Stimulated activated CD4-positive, alpha-beta T cell treated with anti-CD3 and anti-CD28 coated beads, TNF-alpha, amount 100 ng/mL, for 48 hours (primary cell): ENCODE results near the gene COL27A1.
"Not testable (repeated sequence)": the region's sequence is repeated elsewhere in the genome, so short reads cannot be mapped to it uniquely, and the experiment has no call there.

ENCODE experiments used
- DNase-seq, 3 donors: peaks; one replicate each; pipeline ENCODE4 v3.0.0-alpha.2; 2020; ENCODE audit warnings: low read depth in 3 of 3

Gene COL27A1

GRCh38 chr9:114123031-114123977, 32.0 kb upstream of the COL27A1 start:
- DNase-seq = no peak

DNA sequence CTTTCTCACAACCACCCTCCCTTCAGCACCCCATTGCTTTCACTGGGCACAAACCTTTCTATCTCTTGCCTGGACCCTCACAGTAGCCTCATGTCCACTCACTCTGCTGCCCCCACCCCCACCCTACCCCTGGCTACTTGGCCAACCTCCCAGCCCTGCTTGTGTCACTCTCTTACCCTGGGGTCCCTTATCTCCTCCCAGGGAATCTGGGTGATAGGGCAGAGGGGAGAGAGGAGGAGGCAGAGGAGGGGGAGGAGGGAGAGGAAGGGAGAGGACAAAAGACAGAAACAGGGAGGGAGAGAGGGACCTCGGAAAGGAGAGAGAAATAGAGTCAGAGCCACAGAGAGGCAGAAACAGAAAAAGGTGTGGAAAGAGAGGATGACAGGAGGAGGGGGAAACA, 31.2 kb upstream of the COL27A1 start:
- no peak for DNase-seq

DNA sequence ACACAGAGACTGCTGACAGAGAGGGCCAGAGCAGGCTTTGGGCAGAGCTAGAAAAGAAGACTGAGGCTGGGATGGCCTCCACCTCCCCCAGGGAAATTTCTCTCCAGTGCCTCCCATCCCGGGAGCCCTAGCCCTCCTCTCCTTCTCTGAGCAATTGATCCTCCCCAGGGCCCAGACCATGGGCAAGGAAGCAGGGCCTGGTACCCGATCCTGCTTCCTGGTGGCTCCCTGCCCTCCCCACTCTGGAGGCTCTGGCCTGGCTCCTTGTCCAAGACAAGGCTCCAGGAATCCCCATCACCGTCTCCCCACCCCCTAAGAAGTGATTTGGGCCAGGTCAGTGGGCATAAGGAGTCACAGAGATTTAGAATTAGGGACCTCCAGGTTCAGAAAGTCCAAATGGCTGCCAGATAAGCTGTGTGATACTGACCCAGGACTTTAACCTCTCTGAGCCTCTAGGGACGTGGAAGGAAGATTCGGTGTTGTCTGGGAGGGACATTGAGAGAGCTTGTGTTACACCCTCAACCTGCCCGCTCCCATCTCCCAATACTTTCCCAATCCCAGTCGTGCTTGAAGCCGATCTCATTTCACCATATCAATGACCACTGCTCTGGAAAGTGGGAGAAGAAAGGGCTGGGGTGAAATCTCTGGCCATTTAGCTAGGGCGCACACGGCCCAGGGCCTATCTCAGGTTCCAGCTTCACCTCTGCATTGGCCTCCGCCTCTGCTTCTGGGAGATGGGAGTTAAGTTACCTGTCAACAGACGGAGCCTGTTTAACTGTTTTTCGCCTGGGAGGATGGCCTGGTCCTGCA, 30.5 kb upstream of the COL27A1 start:
- DNase-seq = no peak

DNA sequence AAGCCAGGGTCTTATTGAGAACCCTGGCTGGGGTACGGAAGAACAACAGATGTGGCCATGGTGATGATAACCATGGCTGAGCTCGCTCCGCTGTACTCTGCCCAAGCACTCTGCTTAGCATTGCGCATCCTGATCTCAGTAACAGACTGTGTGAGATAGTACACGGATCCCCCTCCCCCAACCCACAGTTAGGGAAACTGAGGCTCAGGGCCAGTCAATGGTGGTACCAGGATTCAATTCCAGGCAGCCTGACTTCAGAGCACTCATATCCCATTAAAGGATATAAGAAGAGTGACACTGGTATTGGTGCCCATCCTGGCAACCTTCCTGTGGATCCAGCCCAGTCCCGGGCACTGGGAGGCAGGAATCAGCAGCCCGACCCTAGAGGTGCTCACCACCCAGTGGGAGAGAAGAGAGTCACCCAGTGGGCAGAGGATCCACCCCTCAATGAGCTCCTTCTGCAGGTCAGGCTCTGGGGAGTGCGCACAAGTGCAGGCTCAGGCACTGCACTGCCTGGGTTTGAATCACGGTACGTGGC, 29.8 kb upstream of the COL27A1 start:
- DNase-seq = no peak

DNA sequence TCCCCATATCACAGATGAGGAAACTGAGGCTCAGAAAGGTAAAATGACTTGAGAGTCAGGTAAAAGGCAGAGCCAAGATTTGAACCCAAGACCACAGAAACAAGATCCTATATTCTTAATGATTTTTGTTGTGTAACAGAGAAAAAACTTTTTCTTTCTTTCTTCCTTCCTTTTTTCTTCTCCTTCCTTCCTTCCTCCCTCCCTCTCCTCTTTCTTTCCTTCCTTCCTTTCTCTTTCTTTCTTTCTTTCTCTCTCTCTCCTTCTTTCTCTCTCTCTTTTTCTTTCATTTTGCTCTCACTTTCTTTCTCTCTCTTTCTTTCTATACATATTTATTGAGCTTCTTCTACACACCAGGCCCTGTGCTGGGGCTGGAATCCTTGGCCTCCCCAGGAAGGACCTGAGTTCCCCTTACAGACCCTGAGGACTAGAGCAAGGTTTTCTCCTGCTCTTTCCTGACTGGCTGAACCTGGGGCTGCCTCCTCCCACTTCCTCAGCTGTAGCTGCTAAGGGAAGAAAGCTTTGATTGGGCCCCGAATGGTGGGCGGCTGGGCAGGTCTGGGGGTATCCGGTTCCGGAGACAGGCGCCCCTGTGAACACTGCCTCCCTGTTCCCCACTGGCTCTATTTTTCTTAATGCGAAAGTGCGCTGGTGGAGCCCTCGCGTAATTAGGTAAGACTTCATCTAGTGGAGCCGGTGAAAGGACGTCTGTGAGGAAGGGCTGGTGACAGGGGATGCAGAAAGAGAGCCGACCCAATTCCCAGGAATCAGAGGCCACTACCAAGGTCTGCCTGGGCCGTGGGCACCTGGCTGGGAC, 28.9 kb upstream of the COL27A1 start:
- no peak for DNase-seq

DNA sequence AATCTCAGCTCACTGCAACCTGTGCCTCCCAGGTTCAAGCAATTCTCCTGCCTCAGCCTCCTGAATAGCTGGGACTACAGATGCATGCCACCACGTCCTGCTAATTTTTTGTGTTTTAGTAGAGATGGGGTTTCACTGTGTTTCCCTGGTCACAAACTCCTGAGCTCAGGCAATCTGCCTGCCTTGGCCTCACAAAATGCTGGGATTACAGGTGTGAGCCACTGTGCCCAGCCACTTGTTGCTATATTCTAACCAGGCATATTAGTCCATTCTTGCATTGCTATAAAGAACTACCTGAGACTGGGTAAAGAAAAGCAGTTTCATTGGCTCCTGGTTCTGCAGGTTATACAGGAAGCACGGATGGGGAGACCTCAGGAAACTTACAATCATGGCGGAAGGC, 26.6 kb upstream of the COL27A1 start:
- not testable (repeated sequence) for DNase-seq

GRCh38 chr9:114130141-114130540, 25.2 kb upstream of the COL27A1 start:
- no peak for DNase-seq

DNA sequence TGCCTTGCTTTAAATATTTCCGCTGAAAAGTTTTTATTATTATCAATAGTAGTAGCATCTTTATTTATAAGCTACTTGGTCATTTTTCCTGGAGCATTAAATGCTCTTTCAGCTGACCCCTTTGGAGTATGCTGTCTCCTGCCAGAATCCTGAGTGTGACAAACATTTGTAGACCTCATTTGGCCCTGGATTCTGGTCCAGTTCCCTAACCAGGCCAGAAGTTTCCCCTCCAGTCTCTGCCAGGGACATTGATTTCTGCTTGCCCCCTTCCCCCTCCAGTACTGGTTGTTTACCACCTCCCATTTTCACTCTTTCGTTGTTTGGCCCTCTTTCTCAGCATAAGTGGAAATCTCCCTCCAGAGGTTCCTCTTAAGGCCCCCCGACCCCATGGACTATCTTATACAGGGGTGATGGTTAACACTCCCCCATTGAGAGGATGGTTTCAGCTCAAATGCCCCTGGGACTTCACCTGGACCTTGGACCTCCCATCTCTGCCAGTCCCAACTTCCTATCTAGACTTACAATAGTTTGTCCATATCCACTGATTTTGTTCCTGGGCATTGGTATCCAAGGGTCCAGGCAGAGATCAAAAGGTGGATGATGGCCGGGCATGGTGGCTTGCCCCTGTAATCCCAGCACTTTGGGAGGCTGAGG, 24.6 kb upstream of the COL27A1 start:
- no peak for DNase-seq

- no peak for DNase-seq
Observed at GRCh38 chr9:114131808-114132549, 23.4 kb upstream of the COL27A1 start.

DNA sequence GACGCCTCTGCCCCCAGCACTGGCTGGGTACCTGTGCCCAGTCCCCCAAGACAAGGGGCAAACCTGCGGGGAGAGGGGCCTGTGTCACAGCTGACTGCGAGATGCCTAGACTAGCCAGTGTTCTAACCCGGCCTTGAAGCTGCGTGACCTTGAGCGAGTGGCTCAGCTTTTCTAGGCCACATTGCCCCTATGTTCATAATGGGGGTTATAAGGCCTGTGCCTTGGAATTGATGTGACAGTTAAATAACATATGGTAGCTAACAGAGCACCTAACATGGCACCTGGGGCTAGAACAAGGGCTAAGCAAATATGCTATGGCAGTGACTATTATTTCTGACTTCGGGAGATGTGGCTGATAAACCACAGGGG, 22.8 kb upstream of the COL27A1 start:
- no peak for DNase-seq

GRCh38 chr9:114134827-114135396, 20.4 kb upstream of the COL27A1 start:
- no peak for DNase-seq

DNA sequence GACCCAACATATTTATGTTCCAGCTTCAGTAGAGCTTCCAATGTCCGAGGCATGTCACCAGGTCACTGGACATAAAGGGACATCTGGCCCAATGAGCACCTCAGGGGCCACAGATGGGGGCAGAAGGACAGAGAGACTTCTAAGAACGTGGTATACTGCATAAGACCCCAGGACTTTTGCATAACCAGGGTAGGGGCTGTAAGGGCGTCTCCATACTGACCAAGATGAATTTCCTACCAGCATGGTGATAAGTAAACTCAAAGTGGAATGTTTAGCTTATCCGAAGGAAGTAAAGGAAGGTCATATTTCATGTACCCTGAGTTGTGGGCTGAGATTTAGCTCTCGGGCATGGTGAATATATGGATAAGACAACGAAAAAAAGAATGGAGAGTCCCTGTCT, 17.5 kb upstream of the COL27A1 start:
- no peak for DNase-seq

GRCh38 chr9:114138552-114138971, 16.8 kb upstream of the COL27A1 start:
- DNase-seq = no peak

DNA sequence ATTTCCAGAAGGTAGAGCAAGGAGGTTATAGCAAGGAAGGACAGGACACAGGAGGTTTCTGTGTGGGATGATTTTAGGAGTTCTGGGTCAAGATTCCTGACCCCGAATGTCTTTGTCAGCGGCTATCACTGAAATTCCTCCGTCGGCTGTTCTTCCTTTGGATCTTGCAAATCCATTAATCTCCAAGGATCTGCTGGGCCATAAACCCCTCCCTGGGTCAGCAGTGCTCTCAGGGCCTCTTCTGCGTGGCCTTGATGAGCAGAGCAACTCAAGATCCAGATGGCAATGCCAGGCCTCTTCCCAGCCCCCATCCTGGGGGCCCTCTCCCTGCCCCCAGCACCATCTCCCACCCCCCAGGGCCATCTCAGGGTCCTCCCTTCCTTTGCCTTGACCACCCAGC, 16.3 kb upstream of the COL27A1 start:
- no peak for DNase-seq

- DNase-seq = no peak
Observed at GRCh38 chr9:114140401-114140800, 14.9 kb upstream of the COL27A1 start.

DNA sequence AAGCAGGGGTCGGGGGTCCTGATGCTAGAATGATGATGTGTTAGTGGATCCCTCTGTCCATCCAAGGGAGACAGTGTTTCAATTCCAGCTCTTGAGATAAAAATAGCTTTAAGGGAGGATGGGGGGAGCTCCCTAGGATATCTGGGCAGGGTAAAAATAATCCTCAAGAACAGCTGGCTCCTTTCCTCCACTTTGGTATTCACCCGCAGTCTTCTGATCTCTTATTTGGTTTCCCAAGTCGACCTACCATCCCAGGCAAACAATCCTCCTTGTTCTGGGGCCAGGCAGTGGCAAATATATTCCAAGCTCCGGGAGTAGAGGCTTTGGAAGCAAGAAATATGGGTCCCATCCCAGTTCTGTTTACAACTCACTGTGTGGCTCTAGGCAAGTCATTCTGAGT, 14.5 kb upstream of the COL27A1 start:
- DNase-seq = no peak

- no peak for DNase-seq
Observed at GRCh38 chr9:114141553-114142402, 13.6 kb upstream of the COL27A1 start.

- no peak for DNase-seq
Observed at GRCh38 chr9:114143234-114143633, 12.1 kb upstream of the COL27A1 start.

- no peak for DNase-seq
Observed at GRCh38 chr9:114146735-114147134, 8.6 kb upstream of the COL27A1 start.
